IPS-15b (cell line): Measurements from ENCODE around the gene GSTM3.

Experiments used
- H3K27me3 ChIP-seq: one replicate; pipeline ENCODE4 v1.6.1; 2013; ENCODE audit warnings: low read length; ENCODE audit not compliant: control insufficient read depth, insufficient read depth
- H3K36me3 ChIP-seq: one replicate; pipeline ENCODE4 v1.6.1; 2013; ENCODE audit warnings: low read length; ENCODE audit not compliant: control insufficient read depth, insufficient read depth
- H3K4me1 ChIP-seq: one replicate; pipeline ENCODE4 v1.6.1; 2013; ENCODE audit warnings: mild to moderate bottlenecking, low read length; ENCODE audit not compliant: control insufficient read depth, insufficient read depth
- H3K4me3 ChIP-seq: one replicate; pipeline ENCODE4 v1.5.1; 2013; ENCODE audit warnings: low read depth, low read length
- H3K9ac ChIP-seq: one replicate; pipeline ENCODE4 v1.6.1; 2013; ENCODE audit warnings: low read depth, mild to moderate bottlenecking, low read length
- H3K9me3 ChIP-seq: one replicate; pipeline ENCODE4 v1.6.1; 2013; ENCODE audit warnings: mild to moderate bottlenecking, low read length; ENCODE audit not compliant: control insufficient read depth, insufficient read depth

The GSTM3 gene

DNA sequence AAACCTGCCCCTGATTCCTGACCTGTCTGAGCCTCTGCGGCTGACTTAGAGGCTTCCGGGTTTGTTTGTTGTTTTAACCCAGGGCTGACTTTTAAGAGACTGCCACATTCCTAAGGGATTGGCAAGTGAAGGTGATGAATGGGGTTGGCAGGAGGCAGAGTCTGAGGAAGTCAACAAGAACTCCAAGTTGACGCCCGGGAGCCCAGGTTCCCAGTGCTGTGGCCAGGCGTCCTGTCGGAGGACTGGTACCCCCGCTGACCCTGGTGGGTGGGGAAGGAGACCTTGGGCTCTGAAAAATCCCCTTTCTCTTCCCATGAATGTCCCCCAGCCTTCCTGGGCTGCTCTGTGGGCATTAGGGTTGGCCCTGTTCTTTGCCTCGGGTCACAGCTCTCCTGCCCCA lies 42.6 kb upstream of the GSTM3 start:
- H3K4me3 ChIP-seq, result no peak overlapping the region
- no peaks in the 10 kb centered on the region for H3K27me3 ChIP-seq
- H3K36me3 ChIP-seq, result no peaks in the 10 kb centered on the region
- H3K4me1 ChIP-seq, result peaks cover 5% of the 10 kb centered on the region
- H3K9me3 ChIP-seq, result no peaks in the 10 kb centered on the region
- H3K9ac ChIP-seq, result no peak overlapping the region

DNA sequence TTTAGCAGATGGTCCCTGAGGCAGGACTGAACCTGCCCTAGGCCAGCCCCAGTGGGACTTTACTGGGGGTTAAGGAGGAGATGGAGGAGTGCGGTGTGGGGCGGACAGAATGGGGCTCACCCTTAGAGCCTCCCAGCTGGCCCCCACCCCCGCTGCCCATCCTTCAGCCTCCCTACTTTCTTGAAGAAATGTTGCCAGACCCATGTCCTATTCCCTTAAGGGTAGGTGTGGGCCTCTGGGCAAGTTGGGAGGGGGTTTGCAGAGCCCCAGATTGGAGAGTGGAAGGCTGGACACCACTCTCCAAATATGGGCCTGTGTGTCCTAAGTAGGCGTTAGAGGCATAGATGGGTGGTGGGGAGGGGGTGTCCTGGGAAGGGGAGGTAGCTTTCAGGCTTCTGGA lies 42.1 kb upstream of the GSTM3 start:
- Histone ChIP-seq H3K4me3 (no peak overlapping the region), H3K36me3 (no peaks in the 10 kb centered on the region), H3K4me1 (peaks cover 5% of the 10 kb centered on the region), H3K9ac (no peak overlapping the region), H3K9me3 (no peaks in the 10 kb centered on the region), H3K27me3 (no peaks in the 10 kb centered on the region)

DNA sequence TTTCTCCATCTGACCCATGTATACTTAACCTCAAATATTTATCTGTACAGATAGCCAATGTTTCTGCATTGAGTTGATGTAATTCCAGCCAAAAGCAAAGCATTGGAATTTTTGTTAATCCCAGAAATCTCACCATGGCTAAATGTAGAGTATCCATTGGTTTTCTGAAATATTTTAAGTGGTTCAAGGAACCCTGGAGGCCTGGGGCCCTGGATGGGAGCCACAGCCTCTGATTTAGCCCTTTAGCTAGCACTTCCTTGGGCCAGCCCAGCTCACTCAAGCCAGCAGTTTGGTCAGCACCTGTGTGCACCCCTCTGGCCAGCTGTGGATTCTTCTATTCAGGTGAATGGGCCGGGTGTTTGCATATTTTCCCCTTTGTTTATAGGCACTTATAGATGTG lies 41.7 kb upstream of the GSTM3 start:
- H3K27me3 ChIP-seq, result no peaks in the 10 kb centered on the region
- no peaks in the 10 kb centered on the region for H3K36me3 ChIP-seq
- peaks cover 5% of the 10 kb centered on the region for H3K4me1 ChIP-seq
- H3K9me3 ChIP-seq, result no peaks in the 10 kb centered on the region
- H3K9ac ChIP-seq, result no peak overlapping the region
- no peak overlapping the region for H3K4me3 ChIP-seq

DNA sequence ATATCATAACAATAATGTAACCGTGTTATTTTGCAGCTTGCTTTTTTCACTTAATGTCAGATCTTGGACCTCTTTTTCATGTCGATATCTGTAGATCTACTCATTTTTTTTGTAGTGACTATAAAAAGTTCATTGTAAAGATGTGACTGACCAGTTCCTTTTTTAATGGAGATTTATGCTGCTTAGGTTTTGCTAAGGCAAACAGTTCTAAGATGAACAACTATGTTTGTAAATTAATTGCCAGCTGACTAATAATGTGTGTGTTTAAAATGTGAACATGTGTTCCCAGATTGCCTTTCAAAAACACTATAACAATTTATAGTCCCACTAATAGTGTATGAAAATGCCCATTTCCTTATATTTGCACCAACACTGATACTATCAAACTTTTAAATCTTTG lies 41.0 kb upstream of the GSTM3 start:
- Histone ChIP-seq H3K27me3 (no peaks in the 10 kb centered on the region), H3K9me3 (no peaks in the 10 kb centered on the region), H3K36me3 (no peaks in the 10 kb centered on the region), H3K9ac (no peak overlapping the region), H3K4me3 (no peak overlapping the region), H3K4me1 (peaks cover 5% of the 10 kb centered on the region)

DNA sequence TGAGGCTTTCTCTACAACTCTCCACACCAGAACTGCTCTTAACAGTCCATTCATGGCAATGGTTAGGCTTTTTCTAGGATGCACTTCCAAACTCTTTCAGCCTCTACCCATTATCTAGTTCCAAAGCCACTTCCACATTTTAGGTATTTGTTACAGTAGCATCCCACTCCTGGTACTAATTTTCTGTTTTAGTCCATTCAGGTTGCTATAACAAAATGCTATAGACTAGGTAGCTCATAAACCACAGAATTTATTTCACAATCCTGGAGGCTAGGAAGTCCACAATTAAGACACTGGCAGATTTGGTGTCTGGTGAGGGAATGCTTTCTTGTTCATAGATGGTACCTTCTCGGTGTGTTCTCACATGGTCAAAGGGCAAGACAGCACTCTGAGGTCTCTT lies 40.1 kb upstream of the GSTM3 start:
- Histone ChIP-seq H3K27me3 (no peaks in the 10 kb centered on the region), H3K4me1 (peaks cover 5% of the 10 kb centered on the region), H3K36me3 (no peaks in the 10 kb centered on the region), H3K9me3 (no peaks in the 10 kb centered on the region), H3K4me3 (no peak overlapping the region), H3K9ac (no peak overlapping the region)

DNA sequence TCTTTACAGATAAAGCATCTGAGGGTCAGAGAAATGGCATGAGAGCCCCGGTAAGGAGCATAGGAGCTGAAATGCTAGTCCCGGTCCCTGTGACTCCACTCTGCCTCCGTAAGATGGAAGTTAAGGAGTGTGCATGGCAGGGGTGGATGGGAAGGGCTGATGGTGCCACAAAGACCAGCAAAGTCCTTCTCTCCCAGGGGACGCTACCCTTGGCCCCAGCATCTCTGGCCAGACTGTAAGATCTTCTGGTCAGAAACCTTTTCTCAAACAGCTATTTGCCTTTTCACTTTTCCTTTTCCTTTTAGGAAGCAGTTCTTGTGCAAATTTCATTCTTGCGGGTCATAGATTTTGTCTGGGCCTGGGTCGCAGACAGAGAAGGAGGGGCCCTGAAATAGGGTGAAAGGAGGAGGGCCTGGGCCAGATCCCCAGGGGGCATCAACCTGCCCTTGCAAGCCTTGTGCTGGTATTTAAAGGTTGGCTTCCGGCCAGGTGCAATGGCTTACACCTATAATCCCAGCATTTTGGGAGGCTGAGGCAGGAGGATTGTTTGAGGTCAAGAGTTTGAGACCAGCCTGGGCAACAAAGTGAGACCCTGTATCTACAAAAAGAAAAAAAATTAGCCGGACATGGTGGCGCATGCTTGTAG lies 37.3 kb upstream of the GSTM3 start:
- Histone ChIP-seq H3K4me3 (no peak overlapping the region), H3K36me3 (no peaks in the 10 kb centered on the region), H3K4me1 (peaks cover under 1% of the 10 kb centered on the region), H3K27me3 (peaks cover 6% of the 10 kb centered on the region), H3K9ac (no peak overlapping the region), H3K9me3 (no peaks in the 10 kb centered on the region)

DNA sequence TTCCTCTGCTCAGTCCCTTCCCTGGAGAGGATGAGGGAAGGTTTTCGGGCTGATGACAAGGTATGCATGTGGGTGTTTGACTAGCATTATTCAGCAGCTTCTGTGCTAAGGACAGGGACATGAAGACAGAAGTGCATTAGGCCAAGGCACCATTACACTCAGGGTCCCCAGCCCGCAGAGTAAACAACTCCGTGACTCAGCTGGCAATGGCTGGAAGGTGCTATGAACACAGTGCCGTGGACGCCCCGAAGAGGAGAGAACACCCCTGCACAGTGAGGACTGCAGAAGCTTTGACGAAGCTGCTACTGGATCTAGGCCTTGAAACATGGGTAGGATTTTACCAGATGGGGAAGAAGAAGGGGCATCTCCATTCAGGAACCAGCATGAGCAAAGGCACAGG lies 36.6 kb upstream of the GSTM3 start:
- H3K36me3 ChIP-seq, result no peaks in the 10 kb centered on the region
- H3K27me3 ChIP-seq, result peaks cover 6% of the 10 kb centered on the region
- no peak overlapping the region for H3K4me3 ChIP-seq
- no peaks in the 10 kb centered on the region for H3K9me3 ChIP-seq
- H3K9ac ChIP-seq, result no peak overlapping the region
- no peaks in the 10 kb centered on the region for H3K4me1 ChIP-seq

DNA sequence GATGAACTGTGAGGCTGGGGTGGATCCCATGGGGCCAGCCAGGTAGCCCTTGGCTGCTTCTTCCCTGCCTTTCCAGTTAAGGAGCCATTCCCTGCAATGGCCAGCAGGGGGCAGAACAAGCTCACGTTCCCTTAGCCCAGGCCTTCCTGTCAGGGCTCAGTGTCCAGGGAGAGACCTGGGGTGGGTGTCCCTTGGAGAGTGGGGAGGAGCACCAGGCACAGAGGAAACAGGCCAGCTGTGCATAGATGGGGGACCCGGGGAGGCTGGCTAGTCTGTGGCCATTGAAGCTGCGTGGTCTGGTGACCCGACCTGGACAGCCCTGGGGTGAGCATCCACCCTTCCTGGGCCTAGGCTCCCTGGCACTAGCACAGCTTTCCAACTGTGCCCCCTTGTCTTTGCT lies 36.1 kb upstream of the GSTM3 start:
- H3K27me3 ChIP-seq, result peaks cover 6% of the 10 kb centered on the region
- no peak overlapping the region for H3K4me3 ChIP-seq
- H3K9me3 ChIP-seq, result no peaks in the 10 kb centered on the region
- H3K9ac ChIP-seq, result no peak overlapping the region
- no peaks in the 10 kb centered on the region for H3K4me1 ChIP-seq
- no peaks in the 10 kb centered on the region for H3K36me3 ChIP-seq

DNA sequence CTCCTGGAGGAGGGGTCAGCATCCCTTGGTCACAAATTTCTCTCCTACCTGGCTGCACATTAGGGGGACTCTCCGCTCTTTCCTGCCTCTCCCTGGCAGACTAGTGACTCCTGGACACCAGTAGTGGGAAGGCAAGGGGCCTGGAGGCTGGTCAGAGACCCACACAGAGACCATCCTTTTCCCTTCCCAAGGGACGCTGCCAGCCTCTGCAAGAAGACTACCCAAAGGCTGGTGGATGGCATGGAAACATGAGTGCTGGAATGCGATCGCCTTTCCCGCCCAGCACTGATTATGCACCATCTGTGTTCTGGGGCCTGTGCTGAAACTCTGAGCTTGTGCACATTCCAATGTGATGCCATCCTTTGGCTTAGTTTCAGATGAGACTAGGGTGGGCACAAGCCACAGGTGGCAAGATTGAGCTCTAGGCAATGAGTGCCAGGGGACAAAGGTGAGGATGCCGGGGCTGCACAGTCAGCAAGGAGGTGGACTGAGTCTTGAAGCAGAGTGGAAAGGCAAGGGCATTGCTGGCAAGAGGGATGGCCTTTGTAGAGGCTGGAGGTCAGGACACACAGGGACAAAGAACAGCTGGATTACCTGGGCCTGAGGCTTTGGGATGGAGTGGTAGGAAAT lies 35.5 kb upstream of the GSTM3 start:
- Histone ChIP-seq H3K4me3 (no peak overlapping the region), H3K9ac (no peak overlapping the region)

DNA sequence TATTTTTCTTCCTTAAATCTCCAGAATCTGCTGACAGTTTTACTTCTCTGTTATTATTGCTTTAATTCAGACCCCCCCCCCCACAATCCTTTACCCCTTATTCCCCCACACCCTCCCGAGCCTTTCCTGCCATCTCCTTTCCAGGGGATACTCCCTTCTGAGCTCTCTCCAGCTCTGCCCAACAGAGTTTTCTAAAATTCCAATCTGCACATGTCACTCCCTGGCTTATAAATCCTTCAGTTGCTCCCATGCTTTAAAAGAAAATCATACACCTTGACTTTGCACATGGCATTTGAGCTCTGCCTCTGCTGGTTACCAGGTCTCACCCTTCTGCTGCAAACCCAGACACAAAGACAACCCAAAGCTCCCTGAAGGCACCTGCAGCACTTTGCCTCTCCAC lies 34.6 kb upstream of the GSTM3 start:
- H3K27me3 ChIP-seq, result peaks cover 6% of the 10 kb centered on the region
- H3K4me1 ChIP-seq, result no peaks in the 10 kb centered on the region
- no peak overlapping the region for H3K4me3 ChIP-seq
- H3K9me3 ChIP-seq, result no peaks in the 10 kb centered on the region
- H3K9ac ChIP-seq, result no peak overlapping the region
- H3K36me3 ChIP-seq, result no peaks in the 10 kb centered on the region

More for the DNA sequence above, 35.5 kb upstream of the GSTM3 start:
- Histone ChIP-seq H3K36me3 (no peaks in the 10 kb centered on the region), H3K27me3 (peaks cover 6% of the 10 kb centered on the region), H3K9me3 (no peaks in the 10 kb centered on the region), H3K4me1 (no peaks in the 10 kb centered on the region)

DNA sequence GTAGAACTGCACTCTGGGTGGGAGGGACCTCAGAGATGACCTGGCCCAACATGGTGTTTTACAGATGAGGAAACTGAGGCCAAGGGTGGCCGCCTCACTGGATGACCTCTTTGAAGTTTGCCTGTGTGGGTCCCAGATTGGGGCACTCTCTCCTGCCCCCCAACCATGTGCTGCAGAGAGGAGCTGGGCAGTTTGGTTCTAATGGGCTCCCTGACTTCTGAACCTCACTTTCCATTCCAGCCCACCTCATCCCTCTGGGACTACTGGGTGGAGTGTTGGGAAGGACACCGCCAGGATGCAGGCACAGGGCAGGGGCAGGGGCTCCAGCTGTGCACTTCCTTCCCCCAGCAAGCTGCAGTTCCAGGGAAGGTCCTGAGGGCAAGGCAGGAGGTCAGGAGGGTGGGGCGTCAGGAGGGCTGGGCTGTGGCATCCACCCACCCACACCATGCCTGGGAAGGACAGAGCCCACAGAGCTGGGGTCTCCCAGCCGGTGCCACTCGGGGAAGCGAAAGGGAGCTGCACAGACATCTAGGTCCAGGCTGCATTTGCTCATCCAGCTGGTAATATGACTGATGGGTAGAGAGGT lies 33.2 kb upstream of the GSTM3 start:
- no peaks in the 10 kb centered on the region for H3K4me1 ChIP-seq
- H3K9ac ChIP-seq, result no peak overlapping the region
- H3K9me3 ChIP-seq, result no peaks in the 10 kb centered on the region
- no peak overlapping the region for H3K4me3 ChIP-seq
- no peaks in the 10 kb centered on the region for H3K36me3 ChIP-seq
- peaks cover 6% of the 10 kb centered on the region for H3K27me3 ChIP-seq

DNA sequence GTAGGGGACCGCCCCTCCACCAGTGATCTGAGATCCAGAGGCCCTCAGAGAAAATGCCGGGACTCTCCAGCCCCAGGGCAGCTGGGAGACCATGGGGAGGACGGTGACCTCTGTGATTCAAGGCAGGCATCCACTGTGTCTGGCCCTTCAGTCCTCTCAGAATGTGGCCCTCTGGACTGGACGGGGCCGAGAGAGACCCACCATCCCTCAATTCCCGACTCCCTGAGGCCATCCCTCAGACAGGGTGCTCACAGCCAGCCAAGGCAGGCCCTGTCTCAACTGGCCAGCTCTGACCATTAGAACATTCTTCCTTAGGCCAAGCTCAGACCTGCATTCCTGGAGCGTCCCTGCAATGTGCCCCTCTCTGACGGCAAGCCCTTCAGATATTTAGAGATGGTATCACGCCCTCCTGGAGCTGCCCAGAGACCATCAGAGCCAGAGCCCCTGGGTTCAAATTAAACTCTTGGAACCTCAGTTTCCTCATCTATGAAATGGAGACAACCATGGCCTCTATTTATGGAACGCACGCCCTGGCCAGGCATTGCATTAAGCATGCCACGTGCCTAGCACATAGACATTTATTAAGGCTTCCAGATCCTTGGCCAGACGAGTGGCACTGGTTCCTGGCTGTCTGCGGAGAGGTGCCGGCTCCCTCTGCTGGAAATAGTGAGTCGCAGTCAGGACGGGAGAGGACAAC lies 32.5 kb upstream of the GSTM3 start:
- H3K4me3 ChIP-seq, result no peak overlapping the region
- H3K27me3 ChIP-seq, result peaks cover 6% of the 10 kb centered on the region
- H3K36me3 ChIP-seq, result no peaks in the 10 kb centered on the region
- H3K9ac ChIP-seq, result no peak overlapping the region
- H3K9me3 ChIP-seq, result no peaks in the 10 kb centered on the region
- no peaks in the 10 kb centered on the region for H3K4me1 ChIP-seq
